K562 (cell line): ENCODE results near the gene KCNK10. TPM values are rescaled to one million over a fixed set of nuclear protein-coding genes. Genes with fewer than 3 reads are reported as not detected.

Source experiments
- ATAC-seq: fragments of 200-7000 bp; cut with Tn5 transposase; 3 replicates; pipeline ENCODE4 v1.9.1; 2020; ENCODE audit warnings: moderate library complexity
- BruUV-seq: library from RNA; stranded (reverse); fragments of 400-500 nt; replicated peaks from 2 replicates; lab custom pipeline; 2021; lab: Mats Ljungman, UMichigan
- CTCF ChIA-PET: fragments of 300-600 bp; formaldehyde crosslinking; extraction: SDS; loops from one replicate; lab custom pipeline; 2021; ENCODE audit warnings: low intra/inter-chr PET ratio; lab: Yijun Ruan, JAX
- POLR2A ChIA-PET: fragments of 300-600, 350-650 bp; sonication (Branson Sonifier 250); formaldehyde crosslinking; extraction: SDS; loops from one replicate; lab custom pipeline; 2021; ENCODE audit warnings: antibody characterized with exemption, inconsistent platforms; lab: Yijun Ruan, JAX
- DNase-seq, 4 experiments: peaks; one replicate each; pipeline versions ENCODE4 v3.0.0 to v3.0.0-alpha.2; 2011 to 2018; ENCODE audit warnings: low spot score in 3 of 4, mixed read lengths in 3 of 4; ENCODE audit errors: extremely low read depth in 1 of 4
- FAIRE-seq: peaks from 2 replicates; lab custom pipeline; 2011; peaks lifted over from hg19 to GRCh38; lab: Jason Lieb, UNC
- H2AFZ ChIP-seq: 2 replicates; pipeline ENCODE4 v1.6.0; 2011; ENCODE audit warnings: low read depth, low read length, control low read depth, inconsistent platforms
- H3K27ac ChIP-seq: fragments of 200-600 bp; 3 replicates; pipeline ENCODE4 v1.8.0; 2011; ENCODE audit warnings: low read depth, mild to moderate bottlenecking, control low read depth, inconsistent platforms, low read length, moderate library complexity, mixed read lengths; ENCODE audit errors: extremely low read depth
- H3K27me3 ChIP-seq, 2 experiments: fragments of 300-600 bp in 1 of 2; 2 replicates in 1 of 2; 3 replicates in 1 of 2; pipeline versions ENCODE4 v1.6.0 to v1.8.0; 2011; ENCODE audit warnings: inconsistent platforms in 2 of 2, low read length in 2 of 2, mild to moderate bottlenecking in 1 of 2, mixed read lengths in 1 of 2, moderate library complexity in 1 of 2; ENCODE audit not compliant: control insufficient read depth in 2 of 2, insufficient read depth in 2 of 2
- H3K36me3 ChIP-seq: fragments of 300-600 bp; 3 replicates; pipeline ENCODE4 v1.8.0; 2011; ENCODE audit warnings: mild to moderate bottlenecking, low read length, inconsistent platforms; ENCODE audit not compliant: control insufficient read depth, insufficient read depth
- H3K4me1 ChIP-seq, 2 experiments: fragments of 200-600 bp in 1 of 2; replicated peaks in 1 of 2; 2 replicates in 1 of 2; 3 replicates in 1 of 2; pipeline versions ENCODE4 v1.5.1 to v1.8.0; 2011; ENCODE audit warnings: inconsistent platforms in 2 of 2, low read length in 2 of 2, mild to moderate bottlenecking in 1 of 2, mixed read lengths in 1 of 2, moderate library complexity in 1 of 2; ENCODE audit not compliant: control insufficient read depth in 2 of 2, insufficient read depth in 2 of 2
- H3K4me2 ChIP-seq: 2 replicates; pipeline ENCODE4 v1.6.1; 2011; ENCODE audit warnings: low read length, control low read depth, inconsistent platforms, mixed read lengths; ENCODE audit not compliant: insufficient read depth
- H3K4me3 ChIP-seq: fragments of 200-600 bp; sonication (generic), shearing (Covaris generic); 2 replicates; pipeline ENCODE4 v1.5.1; 2016; ENCODE audit warnings: control low read depth, inconsistent platforms
- H3K79me2 ChIP-seq: fragments of 200-600 bp; 3 replicates; pipeline ENCODE4 v1.8.0; 2011; ENCODE audit warnings: low read length, inconsistent platforms; ENCODE audit not compliant: control insufficient read depth, insufficient read depth
- H3K9ac ChIP-seq, 2 experiments: 2 replicates each; pipeline versions ENCODE4 v1.6.0 to v1.6.1; 2011; ENCODE audit warnings: low read depth in 2 of 2, low read length in 2 of 2, control low read depth in 1 of 2, inconsistent platforms in 1 of 2, mild to moderate bottlenecking in 1 of 2, mixed read lengths in 1 of 2; ENCODE audit not compliant: insufficient read depth in 1 of 2
- H3K9me1 ChIP-seq: one replicate; pipeline ENCODE4 v1.6.0; 2011; ENCODE audit warnings: inconsistent platforms, mild to moderate bottlenecking, low read length, moderate library complexity; ENCODE audit not compliant: control insufficient read depth, insufficient read depth
- H3K9me3 ChIP-seq: replicated peaks from 2 replicates; pipeline ENCODE4 v1.5.1; 2011; ENCODE audit warnings: low read depth, low read length, inconsistent platforms; ENCODE audit not compliant: control insufficient read depth, insufficient read depth
- H4K20me1 ChIP-seq: replicated peaks from 2 replicates; pipeline ENCODE4 v1.6.1; 2011; ENCODE audit warnings: low read length, inconsistent platforms, mixed read lengths; ENCODE audit not compliant: control insufficient read depth, insufficient read depth
- CTCF ChIP-seq, 3 experiments: IDR thresholded peaks in 2 of 3; conservative IDR thresholded peaks in 1 of 3; 2 replicates each; pipeline ENCODE4 v1.5.1; 2011 to 2012; ENCODE audit warnings: low read length in 3 of 3, mild to moderate bottlenecking in 3 of 3, control low read depth in 2 of 3, improper control_type of control experiment in 1 of 3, inconsistent platforms in 1 of 3, low read depth in 1 of 3, mixed read lengths in 1 of 3, moderate library complexity in 1 of 3; ENCODE audit not compliant: insufficient read depth in 2 of 3
- FIP1L1 ChIP-seq: fragments of 200-400 bp; formaldehyde crosslinking; IDR thresholded peaks from 2 replicates; pipeline ENCODE4 v1.6.1; 2018; ENCODE audit warnings: mild to moderate bottlenecking, low read depth, low read length; ENCODE audit not compliant: poor library complexity, severe bottlenecking
- KDM5B ChIP-seq: fragments of 200-600 bp; sonication (generic); IDR thresholded peaks from 2 replicates; pipeline ENCODE4 v1.6.1; 2012; ENCODE audit warnings: low read depth, mild to moderate bottlenecking, moderate library complexity, low read length, control low read depth, inconsistent platforms; ENCODE audit not compliant: insufficient replicate concordance
- NR2C1 ChIP-seq, 2 experiments: fragments of 450-650 bp; IDR thresholded peaks; 2 replicates each; pipeline ENCODE4 v1.6.1; 2017; ENCODE audit warnings: mild to moderate bottlenecking in 2 of 2, antibody characterized with exemption in 1 of 2, inconsistent platforms in 1 of 2, missing compliant biosample characterization in 1 of 2, missing genetic modification characterization in 1 of 2
- RBM39 ChIP-seq: fragments of 200-400 bp; formaldehyde crosslinking; optimal IDR thresholded peaks from 2 replicates; pipeline ENCODE3; 2018; ENCODE audit warnings: low read depth, low read length
- RFX1 ChIP-seq: fragments of 450-650 bp; IDR thresholded peaks from 2 replicates; pipeline ENCODE4 v1.6.1; 2016; ENCODE audit warnings: mild to moderate bottlenecking, moderate library complexity
- SLC30A9 ChIP-seq: fragments of 250-450 bp; sonication (Bioruptor Pico); IDR thresholded peaks from 2 replicates; pipeline ENCODE4 v1.8.0; 2022; ENCODE audit warnings: mild to moderate bottlenecking, moderate library complexity
- SMAD2 ChIP-seq: fragments of 150-350 bp; IDR thresholded peaks from 2 replicates; pipeline ENCODE4 v1.6.1; 2014; ENCODE audit warnings: low read depth, mild to moderate bottlenecking, low read length
- SREBF1 ChIP-seq: fragments of 150-350 bp; IDR thresholded peaks from 2 replicates; pipeline ENCODE4 v1.6.1; 2014; ENCODE audit warnings: antibody characterized with exemption, low read depth, low read length, borderline replicate concordance
- TCF7 ChIP-seq: sonication (generic); IDR thresholded peaks from 2 replicates; pipeline ENCODE4 v1.6.1; 2016; ENCODE audit warnings: antibody characterized with exemption, borderline replicate concordance
- ZNF518B ChIP-seq: fragments of 250-450 bp; sonication (Bioruptor Pico); IDR thresholded peaks from 2 replicates; pipeline ENCODE4 v1.5.0; 2021; ENCODE audit warnings: mild to moderate bottlenecking, moderate library complexity
- WGBS: fragments of 100-300 bp; shearing (Covaris generic); methylation state at CpG from one replicate; pipeline ENCODE4 v1.1.6; 2016; ENCODE audit warnings: low coverage, mixed read lengths; ENCODE audit not compliant: insufficient coverage; ENCODE audit errors: missing lambda C conversion rate; 5-methylcytosine and 5-hydroxymethylcytosine counted together
- in situ Hi-C: fragments of 300-500 bp; cut with MboI; formaldehyde crosslinking; loops from 4 replicates; pipeline ENCODE4 v1.15.0; 2018; ENCODE audit warnings: inconsistent platforms, mixed read lengths
- intact Hi-C: fragments of 100-400 bp; cut with micrococcal nuclease; formaldehyde crosslinking; loops from 2 replicates; pipeline ENCODE4 v1.14.2; 2022
- polyA plus RNA-seq, 8 experiments: library from polyadenylated mRNA; depleted of rRNA in 4 of 8; stranded (reverse) in 5 of 8; unstranded in 3 of 8; fragments of >200 nt; fragmentation: Nextera tagmentation in 2 of 8; fragmentation: Illumina TruSeq in 1 of 8; extraction: Ambion mirVana in 2 of 8; extraction: Trizol in 1 of 8; gene quantifications; 2 replicates each; pipeline versions ENCODE4 v1.2.1 to v1.2.3, GENCODE V29; 2011 to 2014; ENCODE audit warnings: inconsistent platforms in 1 of 8, missing spikeins in 1 of 8
- total RNA-seq, 7 experiments: library from RNA; depleted of rRNA in 6 of 7; stranded (reverse); fragments of >200 nt in 6 of 7; fragmentation: Illumina TruSeq in 2 of 7; extraction: Trizol in 2 of 7; gene quantifications; 2 replicates each; pipeline versions ENCODE4 v1.2.1 to v1.2.3, GENCODE V29; 2011 to 2021; ENCODE audit warnings: low replicate concordance in 1 of 7

Gene KCNK10
- total and polyA plus RNA-seq, 9 of the 15 experiments (the other 6 are each of a cell fraction or from before 2014, with no cell fraction given), result not detected

- Histone ChIP-seq H3K4me1 (no peaks in the 10 kb centered on the region), H3K9me3 (no peaks in the 10 kb centered on the region), H3K4me3 (no peak overlapping the region), H3K9me1 (no peaks in the 10 kb centered on the region), H4K20me1 (no peaks in the 10 kb centered on the region), H3K4me2 (no peak overlapping the region), H2AFZ (no peak overlapping the region), H3K36me3 (no peaks in the 10 kb centered on the region), H3K9ac (no peak overlapping the region), H3K79me2 (no peaks in the 10 kb centered on the region), H3K27me3 (no peaks in the 10 kb centered on the region), H3K27ac (no peak overlapping the region)
- no peak for ATAC-seq
- in situ Hi-C loops, result no loop called here
- FAIRE-seq, result no peak
- intact Hi-C loops, result no loop called here
- DNase-seq, result no peak
- ChIA-PET CTCF (no interaction called here), POLR2A (no interaction called here)
- 0% methylated on average over 2 of the region's 3 CpGs for WGBS
- no TSS peak for BruUV-seq
- TF ChIP-seq RFX1 (peak; percentile 54), RBM39 (no peak)
- TF ChIP-seq, all 486 proteins: peak for 1
Measured at GRCh38 chr14:88311780-88312179, 11.3 kb downstream of the KCNK10 start.

- CTCF ChIA-PET, result no interaction called here
- no TSS peak for BruUV-seq
- Histone ChIP-seq H3K9me3 (no peaks in the 10 kb centered on the region), H3K4me1 (no peaks in the 10 kb centered on the region), H3K79me2 (no peaks in the 10 kb centered on the region), H3K4me2 (no peak overlapping the region), H3K4me3 (no peak overlapping the region), H4K20me1 (no peaks in the 10 kb centered on the region), H2AFZ (no peak overlapping the region), H3K36me3 (no peaks in the 10 kb centered on the region), H3K27me3 (no peaks in the 10 kb centered on the region), H3K9ac (no peak overlapping the region), H3K27ac (no peak overlapping the region), H3K9me1 (no peaks in the 10 kb centered on the region)
- WGBS, result 0% methylated on average over 4 of the region's 4 CpGs
- FAIRE-seq (no peak), DNase-seq (no peak), ATAC-seq (no peak)
- intact Hi-C loops, result no loop called here
- POLR2A ChIA-PET, result no interaction called here
- in situ Hi-C loops, result no loop called here
- TF ChIP-seq TCF7 (no peak), FIP1L1 (no peak), NR2C1 (IDR thresholded peaks at IDR 0.05) (no peak), NR2C1 (tag; IDR thresholded peaks at IDR 0.05) (no peak), SMAD2 (no peak), SLC30A9 (CRISPR knock-in tag) (no peak), KDM5B (no peak), SREBF1 (no peak), CTCF (IDR thresholded peaks at IDR 0.05 in 2 of 3, conservative IDR thresholded peaks at IDR 0.05 in 1 of 3; ENCODE audit: insufficient read depth in 2 of 3, low read depth in 1 of 3, low read length in 3 of 3) (no peak), ZNF518B (no peak)
Measured at GRCh38 chr14:88310449-88310848, 12.6 kb downstream of the KCNK10 start.
